Smooth muscle cell (in vitro differentiated cells): ENCODE data around the gene NDUFS1. TPM values are rescaled to one million over a fixed set of nuclear protein-coding genes. Genes with fewer than 3 reads are reported as not detected.
"Not testable (repeated sequence)": the region's sequence is repeated elsewhere in the genome, so short reads cannot be mapped to it uniquely, and the experiment has no call there.

Experiments used
- DNase-seq: peaks from one replicate; lab custom pipeline; 2025; ENCODE audit not compliant: unreplicated experiment; lab: John Stamatoyannopoulos, UW
- H2AFZ ChIP-seq: fragments of 200-600 bp; sonication (generic); 2 replicates; pipeline ENCODE4 v1.6.0; 2016; ENCODE audit warnings: antibody characterized with exemption, low read depth, mild to moderate bottlenecking
- H3F3A ChIP-seq: fragments of 200-600 bp; sonication (generic); 2 replicates; pipeline ENCODE4 v1.6.0; 2017; ENCODE audit warnings: antibody characterized with exemption, low read depth
- H3K27ac ChIP-seq: fragments of 200-600 bp; sonication (generic); 2 replicates; pipeline ENCODE4 v1.5.1; 2016; ENCODE audit warnings: low read depth, mild to moderate bottlenecking
- H3K27me3 ChIP-seq: fragments of 200-600 bp; sonication (generic); 2 replicates; pipeline ENCODE4 v1.6.1; 2016; ENCODE audit warnings: low read depth, mild to moderate bottlenecking
- H3K36me3 ChIP-seq: fragments of 200-600 bp; sonication (generic); 2 replicates; pipeline ENCODE4 v1.5.1; 2016; ENCODE audit warnings: low read depth
- H3K4me1 ChIP-seq: fragments of 200-600 bp; sonication (generic); 2 replicates; pipeline ENCODE4 v1.5.1; 2016; ENCODE audit warnings: low read depth
- H3K4me2 ChIP-seq: fragments of 200-600 bp; sonication (generic); 2 replicates; pipeline ENCODE4 v1.6.0; 2016; ENCODE audit warnings: mild to moderate bottlenecking
- H3K4me3 ChIP-seq: fragments of 200-600 bp; sonication (generic); 2 replicates; pipeline ENCODE4 v1.5.1; 2016; ENCODE audit warnings: mild to moderate bottlenecking
- H3K79me2 ChIP-seq: fragments of 200-600 bp; sonication (generic); 2 replicates; pipeline ENCODE4 v1.6.0; 2016; ENCODE audit warnings: low read depth, mild to moderate bottlenecking
- H3K9ac ChIP-seq: fragments of 200-600 bp; sonication (generic); 2 replicates; pipeline ENCODE4 v1.6.0; 2016; ENCODE audit warnings: low read depth
- H3K9me3 ChIP-seq: fragments of 200-600 bp; sonication (generic); replicated peaks from 2 replicates; pipeline ENCODE4 v1.5.1; 2016; ENCODE audit warnings: low read depth
- H4K20me1 ChIP-seq: fragments of 200-600 bp; sonication (generic); 2 replicates; pipeline ENCODE4 v1.6.0; 2016; ENCODE audit warnings: low read depth
- WGBS: methylation state at CpG from one replicate; pipeline ENCODE4 v1.1.7; 2016; ENCODE audit warnings: low lambda C conversion rate; 5-methylcytosine and 5-hydroxymethylcytosine counted together
- polyA plus RNA-seq: library from polyadenylated mRNA; unstranded; fragments of >200 nt; fragmentation: Nextera tagmentation; extraction: Ambion mirVana; gene quantifications from 2 replicates; pipeline ENCODE4 v1.2.1, GENCODE V29; 2016
- total RNA-seq: library from RNA; depleted of rRNA; stranded (reverse); fragments of >200 nt; gene quantifications from 2 replicates; pipeline ENCODE4 v1.2.3, GENCODE V29; 2014
- TF ChIP-seq, protein P1 (sequence below): fragments of 200-600 bp; sonication (generic); IDR thresholded peaks from 2 replicates; pipeline ENCODE4 v1.5.1; 2017; ENCODE audit warnings: borderline replicate concordance, mild to moderate bottlenecking, antibody characterized with exemption; ENCODE audit not compliant: insufficient read depth, poor library complexity, severe bottlenecking

Gene NDUFS1
- total and polyA plus RNA-seq, 2 experiments from 2014 or later = 62.0 to 101 TPM

DNA sequence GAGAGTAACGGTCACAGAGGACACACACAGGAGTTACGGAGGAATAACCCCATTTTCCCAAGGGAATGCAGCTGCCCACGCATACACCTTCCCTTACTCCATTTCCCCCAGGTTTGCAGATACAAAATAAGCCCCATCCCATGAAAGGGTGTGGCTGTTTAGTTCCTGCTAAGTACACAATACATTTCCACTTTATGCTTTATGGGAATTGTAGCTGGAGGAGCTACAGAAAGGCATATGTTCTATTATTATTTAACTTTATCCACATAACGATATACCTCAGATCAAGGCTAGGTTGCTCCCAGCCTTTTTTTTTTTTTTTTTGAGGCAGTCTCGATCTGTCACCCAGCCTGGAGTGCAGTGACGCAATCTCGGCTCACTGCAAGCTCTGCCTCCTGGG lies 50.5 kb downstream of the NDUFS1 start:
- Histone ChIP-seq H4K20me1 (no peaks in the 10 kb centered on the region), H3F3A (no peaks in the 10 kb centered on the region), H3K4me2 (no peak overlapping the region), H2AFZ (no peak overlapping the region), H3K4me3 (no peak overlapping the region), H3K27me3 (no peaks in the 10 kb centered on the region), H3K79me2 (no peaks in the 10 kb centered on the region), H3K4me1 (no peaks in the 10 kb centered on the region), H3K9me3 (no peaks in the 10 kb centered on the region), H3K9ac (no peak overlapping the region), H3K27ac (no peak overlapping the region), H3K36me3 (no peaks in the 10 kb centered on the region)
- TF ChIP-seq, protein P1, sequence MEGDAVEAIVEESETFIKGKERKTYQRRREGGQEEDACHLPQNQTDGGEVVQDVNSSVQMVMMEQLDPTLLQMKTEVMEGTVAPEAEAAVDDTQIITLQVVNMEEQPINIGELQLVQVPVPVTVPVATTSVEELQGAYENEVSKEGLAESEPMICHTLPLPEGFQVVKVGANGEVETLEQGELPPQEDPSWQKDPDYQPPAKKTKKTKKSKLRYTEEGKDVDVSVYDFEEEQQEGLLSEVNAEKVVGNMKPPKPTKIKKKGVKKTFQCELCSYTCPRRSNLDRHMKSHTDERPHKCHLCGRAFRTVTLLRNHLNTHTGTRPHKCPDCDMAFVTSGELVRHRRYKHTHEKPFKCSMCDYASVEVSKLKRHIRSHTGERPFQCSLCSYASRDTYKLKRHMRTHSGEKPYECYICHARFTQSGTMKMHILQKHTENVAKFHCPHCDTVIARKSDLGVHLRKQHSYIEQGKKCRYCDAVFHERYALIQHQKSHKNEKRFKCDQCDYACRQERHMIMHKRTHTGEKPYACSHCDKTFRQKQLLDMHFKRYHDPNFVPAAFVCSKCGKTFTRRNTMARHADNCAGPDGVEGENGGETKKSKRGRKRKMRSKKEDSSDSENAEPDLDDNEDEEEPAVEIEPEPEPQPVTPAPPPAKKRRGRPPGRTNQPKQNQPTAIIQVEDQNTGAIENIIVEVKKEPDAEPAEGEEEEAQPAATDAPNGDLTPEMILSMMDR = no peak
- 89% methylated on average over 7 of the region's 7 CpGs for WGBS
- DNase-seq = no peak

DNA sequence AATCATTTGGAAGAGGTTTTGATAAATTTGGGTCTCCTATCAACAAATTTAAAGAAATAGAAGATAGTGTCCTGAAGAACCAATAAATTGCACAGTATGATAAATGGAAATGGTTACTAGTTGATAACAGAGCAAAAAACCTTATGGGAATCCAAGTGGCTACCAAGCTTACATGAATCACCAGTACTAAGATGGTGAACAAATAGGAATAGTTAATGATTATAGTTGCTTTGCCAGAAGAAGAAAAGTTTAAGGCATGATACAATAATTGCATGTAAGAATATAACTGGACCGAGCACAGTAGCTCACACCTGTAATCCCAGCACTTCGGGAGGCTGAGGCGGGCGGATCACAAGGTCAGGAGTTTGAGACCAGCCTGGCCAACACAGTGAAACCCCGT lies 53.7 kb downstream of the NDUFS1 start:
- 99% methylated on average over 5 of the region's 5 CpGs for WGBS
- H3K9me3 ChIP-seq = no peaks in the 10 kb centered on the region
- DNase-seq = no peak
- H3K27me3 ChIP-seq = no peaks in the 10 kb centered on the region
- H4K20me1 ChIP-seq = no peaks in the 10 kb centered on the region
- no peak overlapping the region for H3K4me3 ChIP-seq
- H3F3A ChIP-seq = no peaks in the 10 kb centered on the region
- H3K27ac ChIP-seq = no peak overlapping the region
- no peaks in the 10 kb centered on the region for H3K79me2 ChIP-seq
- no peaks in the 10 kb centered on the region for H3K36me3 ChIP-seq
- no peak overlapping the region for H3K4me2 ChIP-seq
- H3K9ac ChIP-seq = no peak overlapping the region
- TF ChIP-seq, protein P1 = no peak
- no peak overlapping the region for H2AFZ ChIP-seq
- H3K4me1 ChIP-seq = no peaks in the 10 kb centered on the region

- Histone ChIP-seq H3K9me3 (no peaks in the 10 kb centered on the region), H3K9ac (no peak overlapping the region), H3K4me2 (no peak overlapping the region), H3K4me1 (no peaks in the 10 kb centered on the region), H3K79me2 (no peaks in the 10 kb centered on the region), H3K36me3 (no peaks in the 10 kb centered on the region), H4K20me1 (no peaks in the 10 kb centered on the region), H3K4me3 (no peak overlapping the region), H3K27me3 (no peaks in the 10 kb centered on the region), H3K27ac (no peak overlapping the region), H3F3A (no peaks in the 10 kb centered on the region), H2AFZ (no peak overlapping the region)
- TF ChIP-seq, protein P1 = no peak
- WGBS = 85% methylated on average over 4 of the region's 4 CpGs
- no peak for DNase-seq
These were observed 54.2 kb downstream of the NDUFS1 start for GRCh38 chr2:206105038-206105437.

GRCh38 chr2:206098872-206099271 lies 60.4 kb downstream of the NDUFS1 start:
- H3K9me3 ChIP-seq, H3K27ac ChIP-seq, DNase-seq, H3K4me2 ChIP-seq, H2AFZ ChIP-seq, H3K9ac ChIP-seq, H3K4me3 ChIP-seq, H3F3A ChIP-seq, H3K36me3 ChIP-seq, H3K79me2 ChIP-seq, H3K4me1 ChIP-seq, H4K20me1 ChIP-seq, H3K27me3 ChIP-seq: not testable (repeated sequence)
- 96% methylated on average over 19 of the region's 19 CpGs for WGBS
